NCI-H82 (cell line): ENCODE data around the gene ZNF83.

ENCODE experiments used
- DNase-seq: peaks from one replicate; lab custom pipeline; 2025; lab: John Stamatoyannopoulos, UW

ZNF83 gene

DNA sequence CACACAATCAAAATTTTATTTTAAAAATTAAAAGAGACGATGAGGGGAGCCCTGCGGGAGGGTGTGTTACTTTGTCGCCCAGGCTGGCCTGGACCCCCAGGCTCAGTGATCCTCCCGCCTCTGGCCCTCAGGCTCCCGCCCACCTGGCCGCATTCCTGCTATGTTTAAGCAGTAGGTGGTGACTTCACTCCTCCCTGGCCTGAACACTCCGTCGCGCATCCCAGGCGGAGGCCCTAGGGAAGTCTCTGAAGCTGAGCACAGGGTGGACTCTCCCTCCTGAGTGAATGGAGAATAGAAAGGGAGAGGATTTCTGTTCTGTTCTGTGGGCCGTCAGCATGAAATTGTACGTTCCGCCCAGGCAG, 68.5 kb downstream of the ZNF83 start:
- peak; percentile 47 for DNase-seq

DNA sequence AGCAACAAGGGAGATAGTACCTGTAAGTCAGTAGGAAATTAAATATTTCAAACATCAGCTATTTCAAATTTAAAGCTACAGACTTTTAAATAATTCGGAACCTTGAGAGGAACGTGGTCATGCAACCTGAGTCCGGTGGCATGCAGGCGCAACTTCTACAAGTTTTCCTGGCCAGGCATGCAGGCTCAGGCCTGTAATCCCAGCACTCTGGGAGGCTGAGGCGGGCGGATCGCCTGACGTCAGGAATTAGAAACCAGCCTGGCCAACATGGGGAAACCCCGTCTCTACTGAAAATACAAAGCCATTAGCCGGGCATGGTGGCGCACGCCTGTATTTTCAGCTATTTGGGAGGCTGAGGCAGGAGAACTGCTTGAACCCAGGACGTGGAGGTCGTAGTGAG, 70.2 kb downstream of the ZNF83 start:
- DNase-seq: no peak

DNA sequence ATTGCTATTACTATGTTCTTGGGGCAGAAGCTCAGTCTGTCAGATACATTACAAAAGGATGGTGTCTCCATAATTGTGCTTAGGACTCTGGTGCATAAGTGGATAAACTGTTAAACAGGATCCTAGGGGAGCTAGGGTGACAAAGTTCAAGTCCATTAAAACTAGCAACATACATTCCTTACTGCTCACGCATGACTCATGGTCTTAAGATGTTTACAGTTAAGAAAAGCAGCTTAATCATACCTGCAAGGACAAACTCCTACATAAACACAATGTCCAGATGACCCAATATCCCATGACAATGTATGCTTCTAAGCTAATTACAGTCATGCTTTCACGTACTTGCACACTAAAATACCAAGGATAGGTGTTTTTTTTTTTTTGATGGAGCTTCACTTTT, 71.6 kb downstream of the ZNF83 start:
- DNase-seq: peak; percentile 20

GRCh38 chr19:52566121-52566520, 72.0 kb downstream of the ZNF83 start:
- no peak for DNase-seq
